LNCaP clone FGC (cell line): ENCODE measurements around the gene C2orf76.
A peak's percentile ranks its signal among the peaks of the same experiment; 100 is the strongest.

Experiments used
- DNase-seq: peaks from one replicate; pipeline ENCODE4 v3.0.0-alpha.2; 2011; ENCODE audit warnings: low read depth
- H3K4me3 ChIP-seq: 2 replicates; pipeline ENCODE4 v1.5.1; 2011; ENCODE audit warnings: mild to moderate bottlenecking, low read depth, low read length, control low read depth
- TF ChIP-seq, protein P1 (sequence below): IDR thresholded peaks from 2 replicates; pipeline ENCODE4 v1.5.1; 2012; ENCODE audit warnings: mild to moderate bottlenecking; ENCODE audit not compliant: control insufficient read depth, insufficient read depth; ENCODE audit errors: extremely low read depth

The C2orf76 gene

DNA sequence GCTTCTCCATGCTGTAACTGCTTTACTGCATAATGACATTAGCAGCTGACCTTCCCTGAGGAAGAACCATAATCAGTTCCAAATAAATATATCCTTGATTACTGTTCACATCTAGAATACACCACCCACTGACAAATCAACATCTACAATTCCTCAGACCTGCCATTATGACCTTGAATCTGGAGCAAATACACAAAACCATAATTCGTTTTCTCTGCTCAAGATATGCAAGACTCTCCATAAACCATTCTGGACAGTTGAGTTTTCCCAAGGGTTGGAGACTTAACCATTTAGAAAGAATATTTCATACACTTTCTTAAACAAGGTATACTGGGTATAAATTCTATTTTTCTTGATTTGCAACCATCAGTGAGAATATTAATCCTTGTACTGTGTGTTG lies 11.8 kb downstream of the C2orf76 start:
- TF ChIP-seq, protein P1, sequence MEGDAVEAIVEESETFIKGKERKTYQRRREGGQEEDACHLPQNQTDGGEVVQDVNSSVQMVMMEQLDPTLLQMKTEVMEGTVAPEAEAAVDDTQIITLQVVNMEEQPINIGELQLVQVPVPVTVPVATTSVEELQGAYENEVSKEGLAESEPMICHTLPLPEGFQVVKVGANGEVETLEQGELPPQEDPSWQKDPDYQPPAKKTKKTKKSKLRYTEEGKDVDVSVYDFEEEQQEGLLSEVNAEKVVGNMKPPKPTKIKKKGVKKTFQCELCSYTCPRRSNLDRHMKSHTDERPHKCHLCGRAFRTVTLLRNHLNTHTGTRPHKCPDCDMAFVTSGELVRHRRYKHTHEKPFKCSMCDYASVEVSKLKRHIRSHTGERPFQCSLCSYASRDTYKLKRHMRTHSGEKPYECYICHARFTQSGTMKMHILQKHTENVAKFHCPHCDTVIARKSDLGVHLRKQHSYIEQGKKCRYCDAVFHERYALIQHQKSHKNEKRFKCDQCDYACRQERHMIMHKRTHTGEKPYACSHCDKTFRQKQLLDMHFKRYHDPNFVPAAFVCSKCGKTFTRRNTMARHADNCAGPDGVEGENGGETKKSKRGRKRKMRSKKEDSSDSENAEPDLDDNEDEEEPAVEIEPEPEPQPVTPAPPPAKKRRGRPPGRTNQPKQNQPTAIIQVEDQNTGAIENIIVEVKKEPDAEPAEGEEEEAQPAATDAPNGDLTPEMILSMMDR, result no peak
- DNase-seq, result no peak
- no peak overlapping the region for H3K4me3 ChIP-seq

DNA sequence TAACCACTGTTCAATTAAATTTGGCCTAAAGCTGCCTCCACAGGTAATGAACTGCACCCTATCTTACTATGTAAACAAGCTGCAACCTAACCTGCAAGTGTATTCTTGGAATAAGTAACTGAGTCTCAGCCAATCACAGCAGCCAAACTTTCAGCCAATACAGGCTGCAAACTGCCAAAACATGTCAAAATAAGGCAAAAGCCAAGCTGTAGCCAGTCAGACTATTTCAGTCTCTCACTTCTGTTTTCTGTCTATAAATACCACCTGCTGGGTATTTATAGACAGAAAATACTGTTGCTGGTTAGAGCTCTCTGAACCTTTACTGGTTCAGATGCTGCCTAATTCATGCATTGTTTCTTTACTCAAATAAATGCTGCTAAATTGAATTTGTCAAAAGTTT lies 14.3 kb downstream of the C2orf76 start:
- TF ChIP-seq, protein P1, result no peak
- peak; percentile 93 for DNase-seq

DNA sequence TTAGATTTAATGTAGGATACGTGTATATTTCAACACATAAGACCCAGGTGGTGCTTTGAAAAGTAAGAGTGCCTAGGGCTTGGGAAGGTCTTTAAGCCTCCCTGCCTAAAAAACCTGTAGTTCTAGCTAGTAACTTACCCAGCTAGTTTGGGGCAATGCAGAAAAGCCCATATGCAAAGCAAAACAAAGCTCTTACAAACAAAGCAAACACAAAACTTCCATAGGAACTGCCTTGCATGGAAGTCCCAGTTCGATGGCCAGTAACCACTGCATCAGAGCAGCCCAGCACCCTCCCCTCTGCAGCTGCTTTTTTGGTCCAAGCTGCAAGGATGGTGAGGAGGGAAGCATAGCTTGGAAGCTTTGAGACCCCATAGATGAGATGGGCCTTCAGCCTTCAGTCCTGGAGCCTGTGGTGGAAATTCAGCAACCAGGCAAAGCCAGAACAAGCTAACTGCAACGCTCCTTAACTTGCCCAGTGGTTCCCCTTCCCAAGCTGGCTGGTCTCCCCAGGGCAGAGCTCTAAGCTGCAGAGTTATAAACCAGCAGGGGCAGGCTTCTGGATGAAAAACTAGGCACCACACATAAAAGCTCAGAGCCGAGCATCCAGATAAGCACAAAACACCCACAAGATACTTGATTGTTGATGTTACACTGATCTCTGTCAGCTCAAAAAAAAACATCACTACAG lies 16.2 kb downstream of the C2orf76 start:
- H3K4me3 ChIP-seq, result no peak overlapping the region
- DNase-seq, result no peak
- TF ChIP-seq, protein P1, result no peak

More for the DNA sequence above, 14.3 kb downstream of the C2orf76 start:
- no peak overlapping the region; the same call in 1 of the 2 replicates for H3K4me3 ChIP-seq

DNA sequence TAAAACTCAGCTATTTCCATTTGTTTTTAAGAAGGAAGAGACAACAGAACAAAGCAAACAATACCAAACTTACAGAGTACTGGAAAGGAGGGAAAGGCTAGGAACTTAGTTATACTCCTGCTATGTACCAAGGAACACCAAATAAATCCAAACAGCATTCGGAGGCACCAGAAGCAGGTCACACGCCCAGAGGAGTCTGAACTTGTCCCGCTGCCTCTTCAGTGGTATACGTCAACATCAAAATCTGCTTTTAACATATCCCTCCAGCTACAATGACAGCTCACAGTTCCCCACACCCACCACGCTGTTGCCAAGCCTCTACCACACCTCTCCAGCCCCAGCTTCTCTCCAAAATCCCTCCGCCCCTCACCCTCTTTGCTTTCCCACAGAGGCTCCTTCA lies 17.3 kb downstream of the C2orf76 start:
- H3K4me3 ChIP-seq, result no peak overlapping the region
- DNase-seq, result no peak
- TF ChIP-seq, protein P1, result no peak

DNA sequence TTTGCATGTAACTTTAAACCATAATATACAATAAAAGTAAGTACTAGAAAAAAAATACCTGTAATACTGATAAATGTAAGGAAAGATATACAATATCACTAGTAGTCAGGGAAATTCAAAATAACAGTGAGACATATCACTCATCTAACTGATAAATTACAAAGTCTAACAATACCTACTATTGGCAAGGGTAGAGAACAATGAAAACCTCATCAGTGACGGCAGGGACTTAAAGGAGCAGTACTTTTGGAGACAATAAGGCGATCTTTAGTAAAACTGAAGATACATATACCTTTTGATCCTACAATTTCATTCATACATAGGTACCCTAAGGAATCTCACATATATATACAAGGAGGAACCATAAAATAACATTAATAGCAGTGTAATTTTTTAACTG lies 24.9 kb downstream of the C2orf76 start:
- no peak overlapping the region for H3K4me3 ChIP-seq

DNA sequence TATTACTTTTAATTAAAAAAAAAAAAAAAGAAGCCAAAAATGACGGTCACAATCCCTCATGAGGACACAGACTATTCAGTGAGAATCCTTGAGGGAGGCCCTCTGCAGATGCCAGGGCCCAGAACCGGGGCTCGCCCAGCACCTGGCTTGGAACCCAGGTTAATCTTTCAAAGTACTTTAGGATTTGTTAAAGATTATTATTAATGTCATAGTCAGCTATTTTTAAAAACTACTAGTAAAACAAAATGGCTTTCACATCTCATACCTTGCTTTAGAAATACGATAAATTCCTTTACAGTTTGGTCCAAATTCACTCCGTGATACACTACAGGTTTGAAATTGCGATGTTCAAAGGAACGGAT lies 27.1 kb downstream of the C2orf76 start:
- no peak for DNase-seq
- no peak overlapping the region for H3K4me3 ChIP-seq
- TF ChIP-seq, protein P1, result no peak

More for the DNA sequence above, 24.9 kb downstream of the C2orf76 start:
- no peak for DNase-seq
- TF ChIP-seq, protein P1, result no peak

DNA sequence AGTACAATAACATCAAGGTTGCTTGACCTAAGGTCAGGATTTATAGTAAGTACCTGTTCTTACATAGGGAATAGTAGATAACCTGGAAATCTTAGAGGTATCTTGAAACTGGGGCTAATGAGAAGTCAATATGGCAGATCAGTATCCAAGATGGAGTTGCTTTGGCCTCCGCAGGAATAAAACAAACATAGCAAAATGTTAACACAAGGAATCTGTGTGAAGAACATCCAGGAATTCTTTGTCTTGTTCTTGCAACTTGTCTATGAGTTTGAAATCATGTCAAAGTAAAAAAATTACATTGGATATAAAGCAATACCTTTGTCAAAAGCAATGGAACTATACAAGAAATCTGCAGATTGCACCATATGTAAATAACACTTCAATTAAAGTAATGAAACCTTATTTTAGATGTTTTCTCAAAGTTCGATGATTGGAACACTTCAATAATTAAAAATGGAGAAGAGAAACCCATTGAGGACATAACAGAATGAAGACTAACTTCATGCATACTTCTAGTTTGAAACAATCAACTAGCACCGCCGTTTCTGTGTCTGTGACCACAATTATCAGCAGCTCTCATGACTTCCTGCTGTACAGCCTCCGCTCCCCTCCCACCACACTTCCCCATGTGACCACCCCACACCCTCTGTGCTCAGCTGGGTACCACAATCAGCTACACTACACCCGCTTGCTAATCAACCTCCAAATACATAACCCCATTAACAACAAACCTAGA lies 27.6 kb downstream of the C2orf76 start:
- TF ChIP-seq, protein P1, result no peak
- H3K4me3 ChIP-seq, result no peak overlapping the region
- DNase-seq, result no peak
